ENCODE results near the gene EHMT1.

EHMT1 gene

GRCh38 chr9:137755261-137755927 is 136.6 kb downstream of the EHMT1 start:
- no peak for TF ChIP-seq NFIC (IDR thresholded peaks at IDR 0.05)
- TF ChIP-seq TAF1 (IDR thresholded peaks at IDR 0.05; ENCODE audit: low read depth), result no peak
- TF ChIP-seq FOXM1 (IDR thresholded peaks at IDR 0.05; ENCODE audit: borderline replicate concordance, low read depth), result no peak
- TF ChIP-seq YY1 (IDR thresholded peaks at IDR 0.05; ENCODE audit: low read depth), result no peak
- no peak for TF ChIP-seq MAX (IDR thresholded peaks at IDR 0.05)
- no peak for TF ChIP-seq TEAD4 (IDR thresholded peaks at IDR 0.05)
- TF ChIP-seq REST (IDR thresholded peaks at IDR 0.05; ENCODE audit: low read depth), result no peak
- TF ChIP-seq TCF12 (IDR thresholded peaks at IDR 0.05; ENCODE audit: low read depth), result no peak

- TF ChIP-seq FOXM1 (IDR thresholded peaks at IDR 0.05; ENCODE audit: borderline replicate concordance, low read depth) (no peak), REST (IDR thresholded peaks at IDR 0.05; ENCODE audit: low read depth) (no peak), RAD21 (IDR thresholded peaks at IDR 0.05; ENCODE audit: low read depth) (no peak), TEAD4 (IDR thresholded peaks at IDR 0.05) (no peak), MAX (IDR thresholded peaks at IDR 0.05) (no peak), TAF1 (IDR thresholded peaks at IDR 0.05; ENCODE audit: low read depth) (no peak), NFIC (IDR thresholded peaks at IDR 0.05) (no peak), TCF12 (IDR thresholded peaks at IDR 0.05; ENCODE audit: low read depth) (no peak), CREB1 (IDR thresholded peaks at IDR 0.05; ENCODE audit: low read depth) (no peak), ZBTB7A (IDR thresholded peaks at IDR 0.05; ENCODE audit: low read depth) (no peak), EP300 (IDR thresholded peaks at IDR 0.05; ENCODE audit: borderline replicate concordance) (no peak), CEBPB (IDR thresholded peaks at IDR 0.05) (no peak), USF1 (IDR thresholded peaks at IDR 0.05) (no peak), EGR1 (IDR thresholded peaks at IDR 0.05) (no peak), YY1 (IDR thresholded peaks at IDR 0.05; ENCODE audit: low read depth) (no peak)
Measured at GRCh38 chr9:137756045-137756744, 137.4 kb downstream of the EHMT1 start.

GRCh38 chr9:137757139-137757538 is 138.3 kb downstream of the EHMT1 start:
- TF ChIP-seq YY1 (IDR thresholded peaks at IDR 0.05; ENCODE audit: low read depth) (no peak), REST (IDR thresholded peaks at IDR 0.05; ENCODE audit: low read depth) (no peak), EP300 (IDR thresholded peaks at IDR 0.05; ENCODE audit: borderline replicate concordance) (no peak), CREB1 (IDR thresholded peaks at IDR 0.05; ENCODE audit: low read depth) (no peak), CEBPB (IDR thresholded peaks at IDR 0.05) (no peak), MAX (IDR thresholded peaks at IDR 0.05) (no peak), TEAD4 (IDR thresholded peaks at IDR 0.05) (no peak), FOXM1 (IDR thresholded peaks at IDR 0.05; ENCODE audit: borderline replicate concordance, low read depth) (no peak), RAD21 (IDR thresholded peaks at IDR 0.05; ENCODE audit: low read depth) (no peak), NFIC (IDR thresholded peaks at IDR 0.05) (no peak), USF1 (IDR thresholded peaks at IDR 0.05) (no peak), EGR1 (IDR thresholded peaks at IDR 0.05) (no peak), TCF12 (IDR thresholded peaks at IDR 0.05; ENCODE audit: low read depth) (no peak), TAF1 (IDR thresholded peaks at IDR 0.05; ENCODE audit: low read depth) (no peak), ZBTB7A (IDR thresholded peaks at IDR 0.05; ENCODE audit: low read depth) (no peak)
